HCT116 (cell line): Measurements from ENCODE around the gene DAGLA. TPM values are rescaled to one million over a fixed set of nuclear protein-coding genes. Genes with fewer than 3 reads are reported as not detected.
A peak's percentile ranks its signal among the peaks of the same experiment; 100 is the strongest.

ENCODE experiments used
- ATAC-seq: fragments of 200-7000 bp; cut with Tn5 transposase; 2 replicates; pipeline ENCODE4 v1.9.1; 2020; ENCODE audit warnings: mild to moderate bottlenecking, moderate library complexity
- BruUV-seq: library from RNA; stranded (reverse); fragments of 400-500 nt; replicated peaks from 2 replicates; lab custom pipeline; 2021; lab: Mats Ljungman, UMichigan
- CTCF ChIA-PET: fragments of 300-600 bp; sonication (Branson Sonifier 250); formaldehyde crosslinking; loops from one replicate; lab custom pipeline; 2021; ENCODE audit warnings: antibody characterized with exemption; lab: Charles Lee
- POLR2A ChIA-PET: fragments of 300-600, 350-600 bp; sonication (Branson Sonifier 250); formaldehyde crosslinking; loops from one replicate; lab custom pipeline; 2021; ENCODE audit warnings: antibody characterized with exemption; lab: Charles Lee
- RAD21 ChIA-PET, 2 experiments: fragments of 300-600 bp; sonication (Branson Sonifier 250); formaldehyde crosslinking; loops; one replicate each; lab custom pipeline; 2023; ENCODE audit warnings: low total read pairs in 2 of 2; ENCODE audit not compliant: uncharacterized antibody in 2 of 2, unreplicated experiment in 2 of 2, low non-redundant PET in 1 of 2; lab: Charles Lee
- DNase-seq: peaks from one replicate; pipeline ENCODE4 v3.0.0-alpha.2; 2010; ENCODE audit warnings: low read depth, low spot score
- H2AFZ ChIP-seq: fragments of 200-600 bp; shearing (Covaris generic), sonication (generic); 2 replicates; pipeline ENCODE4 v1.6.1; 2017; ENCODE audit warnings: low read depth, mixed run types, mixed read lengths, antibody characterized with exemption, low read length; ENCODE audit not compliant: poor library complexity, severe bottlenecking
- H3K27ac ChIP-seq: 2 replicates; pipeline ENCODE4 v1.5.1; 2012; ENCODE audit warnings: low read depth, low read length
- H3K27me3 ChIP-seq: fragments of 200-600 bp; sonication (generic); 2 replicates; pipeline ENCODE4 v1.6.1; 2016; ENCODE audit warnings: mixed run types, low read length, mixed read lengths; ENCODE audit not compliant: insufficient read depth
- H3K36me3 ChIP-seq, 2 experiments: fragments of 200-500 bp in 1 of 2; fragments of 200-600 bp in 1 of 2; sonication (Bioruptor generic) in 1 of 2; sonication (generic) in 1 of 2; 2 replicates each; pipeline versions ENCODE4 v1.5.1 to v1.6.1; 2014 to 2016; ENCODE audit warnings: low read length in 2 of 2, inconsistent platforms in 1 of 2, mixed read lengths in 1 of 2, mixed run types in 1 of 2; ENCODE audit not compliant: insufficient read depth in 2 of 2, control insufficient read depth in 1 of 2
- H3K4me1 ChIP-seq, 2 experiments: fragments of 200-600 bp in 1 of 2; sonication (generic) in 1 of 2; 2 replicates each; pipeline versions ENCODE4 v1.5.1 to v1.6.1; 2012 to 2017; ENCODE audit warnings: low read length in 2 of 2, inconsistent platforms in 1 of 2, mild to moderate bottlenecking in 1 of 2, mixed read lengths in 1 of 2, mixed run types in 1 of 2, moderate library complexity in 1 of 2; ENCODE audit not compliant: insufficient read depth in 2 of 2, control insufficient read depth in 1 of 2
- H3K4me2 ChIP-seq: fragments of 200-600 bp; sonication (generic); 2 replicates; pipeline ENCODE4 v1.6.1; 2017; ENCODE audit warnings: mixed run types, low read length, mixed read lengths
- H3K4me3 ChIP-seq, 2 experiments: fragments of 200-600 bp in 1 of 2; sonication (generic) in 1 of 2; replicated peaks in 1 of 2; 2 replicates each; pipeline ENCODE4 v1.5.1; 2011 to 2016; ENCODE audit warnings: low read length in 2 of 2, control low read depth in 1 of 2, low read depth in 1 of 2, mild to moderate bottlenecking in 1 of 2, mixed read lengths in 1 of 2, mixed run types in 1 of 2
- H3K79me2 ChIP-seq: fragments of 200-600 bp; sonication (generic); 2 replicates; pipeline ENCODE4 v1.6.1; 2017; ENCODE audit warnings: mild to moderate bottlenecking, mixed run types, low read length, moderate library complexity, mixed read lengths; ENCODE audit not compliant: insufficient read depth
- H3K9ac ChIP-seq: fragments of 200-600 bp; sonication (generic); 2 replicates; pipeline ENCODE4 v1.6.1; 2016; ENCODE audit warnings: low read length, mixed read lengths
- H3K9me2 ChIP-seq: fragments of 200-600 bp; sonication (generic), shearing (Covaris generic); 2 replicates; pipeline ENCODE4 v1.6.1; 2017; ENCODE audit warnings: mixed run types, mild to moderate bottlenecking, moderate library complexity; ENCODE audit not compliant: insufficient read depth
- H3K9me3 ChIP-seq, 2 experiments: fragments of 200-500 bp in 1 of 2; fragments of 200-600 bp in 1 of 2; sonication (Bioruptor generic) in 1 of 2; sonication (generic) in 1 of 2; 2 replicates each; pipeline ENCODE4 v1.6.1; 2014 to 2017; ENCODE audit warnings: low read length in 2 of 2, mixed read lengths in 2 of 2, inconsistent platforms in 1 of 2, low read depth in 1 of 2, mild to moderate bottlenecking in 1 of 2, mixed run types in 1 of 2, moderate library complexity in 1 of 2; ENCODE audit not compliant: control insufficient read depth in 1 of 2, insufficient read depth in 1 of 2
- H4K20me1 ChIP-seq: fragments of 200-600 bp; sonication (generic), shearing (Covaris generic); 2 replicates; pipeline ENCODE4 v1.6.1; 2017; ENCODE audit warnings: mixed run types, mild to moderate bottlenecking, moderate library complexity; ENCODE audit not compliant: insufficient read depth
- CBX3 ChIP-seq: IDR thresholded peaks from 2 replicates; pipeline ENCODE4 v1.6.1; 2012; ENCODE audit warnings: low read depth
- CTCF ChIP-seq, 3 experiments: fragments of 200-600 bp in 1 of 3; sonication (generic) in 1 of 3; IDR thresholded peaks in 2 of 3; conservative IDR thresholded peaks in 1 of 3; 2 replicates each; pipeline ENCODE4 v1.5.1; 2012 to 2017; ENCODE audit warnings: low read depth in 2 of 3, low read length in 2 of 3, antibody characterized with exemption in 1 of 3, borderline replicate concordance in 1 of 3, control low read depth in 1 of 3, mild to moderate bottlenecking in 1 of 3, mixed read lengths in 1 of 3, mixed run types in 1 of 3, moderate library complexity in 1 of 3; ENCODE audit not compliant: insufficient read depth in 1 of 3
- RAD21 ChIP-seq: IDR thresholded peaks from 2 replicates; pipeline ENCODE4 v1.6.1; 2012; ENCODE audit warnings: low read depth, mild to moderate bottlenecking
- SIN3A ChIP-seq: IDR thresholded peaks from 2 replicates; pipeline ENCODE4 v1.6.1; 2012; ENCODE audit warnings: low read depth
- YY1 ChIP-seq: IDR thresholded peaks from 2 replicates; pipeline ENCODE4 v1.6.1; 2011; ENCODE audit warnings: low read length, low read depth, moderate library complexity, mild to moderate bottlenecking; ENCODE audit not compliant: insufficient replicate concordance; ENCODE audit errors: extremely low read depth
- intact Hi-C: fragments of 100-400 bp; cut with micrococcal nuclease; formaldehyde crosslinking; loops from 2 replicates; pipeline ENCODE4 v1.10.0; 2022
- total RNA-seq: library from RNA; stranded (reverse); gene quantifications from one replicate; pipeline ENCODE4 v1.2.1, GENCODE V29; 2021; ENCODE audit not compliant: unreplicated experiment

Gene DAGLA
- total RNA-seq, 1 experiment from 2014 or later: 2.7 TPM

- peaks cover 29 to 43% of the 10 kb centered on the region in 2 experiments for H3K4me1 ChIP-seq
- no peaks in the 10 kb centered on the region for H3K9me3 ChIP-seq
- ChIA-PET RAD21 (interaction anchor here (0.6 to 1.4 kb wide), 6 partner anchors 55 to 287 kb away, joined by 3 to 10 read pairs (median 4); no protein-coding TSS in a partner anchor), CTCF (interaction anchor here (0.6 to 1.9 kb wide), 25 partner anchors 9 to 375 kb away, joined by 3 to 20 read pairs (median 5); no protein-coding TSS in a partner anchor), POLR2A (interaction anchor here (0.9 kb wide), 1 partner anchor 15 kb away, joined by 3 read pairs; no protein-coding TSS in a partner anchor)
- BruUV-seq: no TSS peak
- TF ChIP-seq YY1 (peak; percentile 23), CBX3 (no peak), RAD21 (peak; percentile 98), SIN3A (no peak), CTCF (IDR thresholded peaks at IDR 0.05 in 2 of 3, conservative IDR thresholded peaks at IDR 0.05 in 1 of 3; ENCODE audit: borderline replicate concordance in 1 of 3, insufficient read depth in 1 of 3, low read depth in 2 of 3, low read length in 2 of 3) (peak; percentile 95 to 99 (median 99))
- no peaks in the 10 kb centered on the region for H4K20me1 ChIP-seq
- peak; percentile 63 for DNase-seq
- no peak overlapping the region for H3K4me3 ChIP-seq
- H3K9me2 ChIP-seq: no peaks in the 10 kb centered on the region
- no peak overlapping the region for H2AFZ ChIP-seq
- H3K9ac ChIP-seq: 0 out of 2 replicates have a peak overlapping the region, but pooled peaks have one; percentile 25
- H3K27ac ChIP-seq: no peak overlapping the region
- H3K36me3 ChIP-seq: no peaks in the 10 kb centered on the region
- intact Hi-C loops: loop anchor here (1.0 kb wide), 1 partner anchor 54 kb away; no protein-coding TSS in a partner anchor
- ATAC-seq: peak; percentile 69
- H3K4me2 ChIP-seq: no peak overlapping the region
- H3K79me2 ChIP-seq: no peaks in the 10 kb centered on the region
- no peaks in the 10 kb centered on the region for H3K27me3 ChIP-seq
Measured at GRCh38 chr11:61733120-61733978, 53.2 kb downstream of the DAGLA start.
